IMR-90 (cell line): ENCODE results near the gene CEP68. TPM values are rescaled to one million over a fixed set of nuclear protein-coding genes. Genes with fewer than 3 reads are reported as not detected.

ENCODE experiments used
- ATAC-seq: fragments of 200-7000 bp; cut with Tn5 transposase; 2 replicates; pipeline ENCODE4 v1.9.1; 2020; ENCODE audit warnings: low read depth, mild to moderate bottlenecking, moderate library complexity
- BruUV-seq: library from RNA; stranded (reverse); fragments of 400-500 nt; replicated peaks from 2 replicates; lab custom pipeline; 2021; lab: Mats Ljungman, UMichigan
- CTCF ChIA-PET: fragments of 300-600 bp; formaldehyde crosslinking; extraction: SDS; loops from one replicate; lab custom pipeline; 2021; ENCODE audit warnings: antibody characterized with exemption; lab: Yijun Ruan, JAX
- POLR2A ChIA-PET: fragments of 300-600 bp; sonication (Branson Sonifier 250); formaldehyde crosslinking; loops from one replicate; lab custom pipeline; 2022; ENCODE audit warnings: antibody characterized with exemption; ENCODE audit not compliant: unreplicated experiment; lab: Charles Lee
- DNase-seq: peaks from one replicate; pipeline ENCODE4 v3.0.0; 2013
- H2AFZ ChIP-seq: replicated peaks from 2 replicates; pipeline ENCODE3; 2013; ENCODE audit warnings: low read length, mild to moderate bottlenecking; ENCODE audit not compliant: poor library complexity
- H2AK5ac ChIP-seq: 2 replicates; pipeline ENCODE4 v1.6.1; 2013; ENCODE audit warnings: low read depth, low read length, inconsistent platforms
- H2AK9ac ChIP-seq: replicated peaks from 2 replicates; pipeline ENCODE3; 2013; ENCODE audit warnings: mild to moderate bottlenecking, low read depth, low read length, moderate library complexity; ENCODE audit not compliant: poor library complexity
- H2BK120ac ChIP-seq: 2 replicates; pipeline ENCODE4 v1.6.1; 2013; ENCODE audit warnings: low read depth, low read length, inconsistent platforms
- H2BK15ac ChIP-seq: 3 replicates; pipeline ENCODE4 v1.6.1; 2013; ENCODE audit warnings: low read depth, low read length, inconsistent platforms
- H2BK20ac ChIP-seq: 2 replicates; pipeline ENCODE4 v1.6.1; 2013; ENCODE audit warnings: low read depth, mild to moderate bottlenecking, inconsistent platforms, low read length, moderate library complexity
- H2BK5ac ChIP-seq: 2 replicates; pipeline ENCODE4 v1.6.1; 2013; ENCODE audit warnings: mild to moderate bottlenecking, low read depth, low read length, inconsistent platforms; ENCODE audit not compliant: poor library complexity, severe bottlenecking
- H3K14ac ChIP-seq: replicated peaks from 2 replicates; pipeline ENCODE4 v1.6.1; 2013; ENCODE audit warnings: low read depth, low read length, inconsistent platforms
- H3K18ac ChIP-seq: 2 replicates; pipeline ENCODE4 v1.6.1; 2013; ENCODE audit warnings: low read depth, low read length, control low read depth
- H3K23ac ChIP-seq: 2 replicates; pipeline ENCODE4 v1.6.1; 2013; ENCODE audit warnings: low read depth, low read length, inconsistent platforms
- H3K27ac ChIP-seq: 2 replicates; pipeline ENCODE4 v1.5.1; 2013; ENCODE audit warnings: mild to moderate bottlenecking, control low read depth, low read length; ENCODE audit not compliant: insufficient read depth
- H3K27me3 ChIP-seq: 2 replicates; pipeline ENCODE4 v1.6.1; 2013; ENCODE audit warnings: low read length; ENCODE audit not compliant: control insufficient read depth, insufficient read depth
- H3K36me3 ChIP-seq: 2 replicates; pipeline ENCODE4 v1.6.1; 2013; ENCODE audit warnings: low read length, mixed read lengths; ENCODE audit not compliant: control insufficient read depth, insufficient read depth
- H3K4ac ChIP-seq: 2 replicates; pipeline ENCODE4 v1.6.1; 2013; ENCODE audit warnings: low read depth, low read length, inconsistent platforms
- H3K4me1 ChIP-seq: 2 replicates; pipeline ENCODE4 v1.6.1; 2013; ENCODE audit warnings: low read length, mixed read lengths; ENCODE audit not compliant: control insufficient read depth, insufficient read depth
- H3K4me2 ChIP-seq: 2 replicates; pipeline ENCODE4 v1.6.1; 2013; ENCODE audit warnings: low read depth, mild to moderate bottlenecking, control low read depth, low read length, moderate library complexity
- H3K4me3 ChIP-seq: 2 replicates; pipeline ENCODE4 v1.5.1; 2013; ENCODE audit warnings: low read depth, mild to moderate bottlenecking, control low read depth, low read length, moderate library complexity; ENCODE audit not compliant: insufficient read depth
- H3K56ac ChIP-seq: 2 replicates; pipeline ENCODE4 v1.6.1; 2013; ENCODE audit warnings: low read length, inconsistent platforms; ENCODE audit not compliant: insufficient read depth; ENCODE audit errors: extremely low read depth
- H3K79me1 ChIP-seq, 2 experiments: 2 replicates each; pipeline ENCODE4 v1.6.1; 2013; ENCODE audit warnings: low read length in 2 of 2, inconsistent platforms in 1 of 2, low read depth in 1 of 2
- H3K9ac ChIP-seq: 2 replicates; pipeline ENCODE4 v1.6.1; 2013; ENCODE audit warnings: low read depth, low read length, control low read depth
- H3K9me1 ChIP-seq: 2 replicates; pipeline ENCODE4 v1.6.1; 2013; ENCODE audit warnings: low read length, inconsistent platforms; ENCODE audit not compliant: insufficient read depth
- H3K9me3 ChIP-seq: 2 replicates; pipeline ENCODE4 v1.6.1; 2013; ENCODE audit warnings: low read length; ENCODE audit not compliant: control insufficient read depth, insufficient read depth
- H4K20me1 ChIP-seq: 2 replicates; pipeline ENCODE4 v1.6.1; 2013; ENCODE audit warnings: low read length, inconsistent platforms; ENCODE audit not compliant: insufficient read depth
- H4K5ac ChIP-seq: 2 replicates; pipeline ENCODE4 v1.6.1; 2013; ENCODE audit warnings: mild to moderate bottlenecking, low read depth, low read length, control low read depth
- H4K8ac ChIP-seq, 2 experiments: 2 replicates each; pipeline ENCODE4 v1.6.1; 2013; ENCODE audit warnings: low read depth in 2 of 2, low read length in 2 of 2, control low read depth in 1 of 2, inconsistent platforms in 1 of 2
- H4K91ac ChIP-seq: 2 replicates; pipeline ENCODE4 v1.6.1; 2013; ENCODE audit warnings: low read depth, low read length, inconsistent platforms; ENCODE audit not compliant: insufficient read depth
- MXI1 ChIP-seq: IDR thresholded peaks from 2 replicates; pipeline ENCODE4 v1.6.1; 2012; ENCODE audit warnings: low read depth, mild to moderate bottlenecking, low read length, moderate library complexity, borderline replicate concordance
- NFE2L2 ChIP-seq: fragments of 150-350 bp; IDR thresholded peaks from 2 replicates; pipeline ENCODE4 v1.6.1; 2016; ENCODE audit warnings: low read depth, mild to moderate bottlenecking, low read length
- POLR2A ChIP-seq: IDR thresholded peaks from 2 replicates; pipeline ENCODE4 v1.6.1; 2012; ENCODE audit warnings: mild to moderate bottlenecking, low read depth, low read length
- WGBS, 2 experiments: methylation state at CpG; one replicate each; pipeline versions ENCODE4 v1.1.5 to v1.1.7; 2013; ENCODE audit warnings: missing lambda C conversion rate in 2 of 2; ENCODE audit not compliant: insufficient read length in 1 of 2; ENCODE audit errors: extremely low coverage in 2 of 2; 5-methylcytosine and 5-hydroxymethylcytosine counted together
- dilution Hi-C: fragments of 300-500 bp; cut with HindIII; formaldehyde crosslinking; loops from one replicate; pipeline ENCODE4 v1.14.3; 2018; ENCODE audit warnings: low sequenced_read_pairs; ENCODE audit not compliant: unreplicated experiment
- in situ Hi-C: fragments of 300-500 bp; cut with MboI; formaldehyde crosslinking; loops from 3 replicates; pipeline ENCODE4 v1.14.3; 2019; ENCODE audit warnings: low sequenced_read_pairs, inconsistent platforms, mixed read lengths
- intact Hi-C: fragments of 100-400 bp; cut with micrococcal nuclease; formaldehyde crosslinking; loops from 2 replicates; pipeline ENCODE4 v1.10.0; 2022
- polyA plus RNA-seq, 3 experiments: library from polyadenylated mRNA; depleted of rRNA; stranded (reverse); fragments of >200 nt; gene quantifications; 2 replicates each; pipeline ENCODE4 v1.2.3, GENCODE V29; 2012; ENCODE audit warnings: low replicate concordance in 1 of 3
- total RNA-seq: library from RNA; depleted of rRNA; stranded (reverse); fragments of >200 nt; gene quantifications from 2 replicates; pipeline ENCODE4 v1.2.3, GENCODE V29; 2012

The CEP68 gene
- total and polyA plus RNA-seq, 2 of the 4 experiments (the other 2 are of a cell fraction) = 5.5 to 5.6 TPM

DNA sequence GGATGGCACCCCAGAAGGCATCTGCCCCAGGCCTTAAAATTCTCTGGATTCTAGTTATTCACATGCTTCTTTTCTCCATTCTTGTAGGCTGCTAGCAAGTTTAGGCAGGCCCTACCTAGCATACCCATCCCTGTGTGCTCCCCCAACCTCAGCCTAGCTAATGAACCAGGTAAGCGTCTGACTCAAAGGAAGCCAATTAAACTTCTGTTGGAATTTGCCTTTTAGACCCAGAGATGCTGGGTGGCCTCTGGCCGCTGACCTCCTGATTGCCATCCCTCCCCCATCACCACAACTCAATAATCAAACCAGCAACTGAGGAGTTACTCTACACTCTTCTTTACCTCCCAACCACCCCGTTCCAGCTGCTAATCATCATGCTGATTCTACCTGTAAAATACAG lies 19.0 kb upstream of the CEP68 start:
- intact Hi-C loops (no loop called here), in situ Hi-C loops (loop anchor here (25.0 kb wide), 1 partner anchor 700 kb away; no protein-coding TSS in a partner anchor), dilution Hi-C loops (no loop called here)
- Histone ChIP-seq H2BK20ac (no peak overlapping the region), H3K9ac (no peak overlapping the region), H3K23ac (no peak overlapping the region), H3K4me3 (no peak overlapping the region), H3K9me1 (no peaks in the 10 kb centered on the region), H2BK120ac (no peak overlapping the region), H3K14ac (no peak overlapping the region), H3K56ac (no peak overlapping the region), H3K79me1 (no peaks in the 10 kb centered on the region), H3K4me2 (no peak overlapping the region), H3K9me3 (no peaks in the 10 kb centered on the region), H3K27me3 (no peaks in the 10 kb centered on the region; the same call in 1 of the 2 replicates), H2BK5ac (no peak overlapping the region), H4K8ac (no peak overlapping the region), H2BK15ac (no peak overlapping the region; the same call in 2 of the 3 replicates), H2AK9ac (no peak overlapping the region), H3K4me1 (no peaks in the 10 kb centered on the region), H3K36me3 (no peaks in the 10 kb centered on the region), H4K91ac (no peak overlapping the region), H4K5ac (no peak overlapping the region), H2AFZ (no peak overlapping the region), H2AK5ac (no peak overlapping the region), H4K20me1 (no peaks in the 10 kb centered on the region), H3K18ac (no peak overlapping the region), H3K4ac (no peak overlapping the region), H3K27ac (no peak overlapping the region)
- ChIA-PET POLR2A (no interaction called here), CTCF (no interaction called here)
- no peak for TF ChIP-seq POLR2A
- no peak for TF ChIP-seq MXI1
- TF ChIP-seq NFE2L2 = no peak
- no peak for ATAC-seq
- no peak for DNase-seq
- BruUV-seq = no TSS peak
- 77% methylated on average over 3 of the region's 3 CpGs; no CpG with 5 or more reads in 1 of the 2 experiments for WGBS, 2 experiments
